Measurements from ENCODE around the gene PGAM5. TPM values are rescaled to one million over a fixed set of nuclear protein-coding genes. Genes with fewer than 3 reads are reported as not detected.
A peak's percentile ranks its signal among the peaks of the same experiment; 100 is the strongest.

The PGAM5 gene
- total RNA-seq, 1 experiment from 2014 or later, result 121 TPM

GRCh38 chr12:132734206-132734605 is 23.6 kb downstream of the PGAM5 start:
- ChIA-PET CTCF (no interaction called here), POLR2A (ENCODE audit: low non-redundant PET) (interaction anchor here (0.9 kb wide), 1 partner anchor 96 kb away, joined by 3 read pairs; no protein-coding TSS in a partner anchor)
- TF ChIP-seq CTCF (conservative IDR thresholded peaks at IDR 0.05; ENCODE audit: low read depth, low read length) (no peak), EZH2 (IDR thresholded peaks at IDR 0.05; ENCODE audit: borderline replicate concordance, low read depth, low read length, poor library complexity, severe bottlenecking) (no peak)
- Histone ChIP-seq H3K27ac (ENCODE audit: low read depth, low read length, poor library complexity, severe bottlenecking) (peak overlapping the region; percentile 82), H3K36me3 (ENCODE audit: insufficient read depth, low read length, poor library complexity, severe bottlenecking) (peaks cover 75% of the 10 kb centered on the region), H3K4me1 (ENCODE audit: insufficient read depth, low read length, poor library complexity, severe bottlenecking) (peaks cover 20% of the 10 kb centered on the region), H3K4me3 (ENCODE audit: low read depth, low read length, poor library complexity, severe bottlenecking) (no peak overlapping the region), H3K9me3 (ENCODE audit: low read depth, low read length, poor library complexity, severe bottlenecking) (no peaks in the 10 kb centered on the region), H3K27me3 (replicated peaks; ENCODE audit: insufficient read depth, low read depth, low read length, poor library complexity) (no peaks in the 10 kb centered on the region)
- peak; percentile 94 for DNase-seq (ENCODE audit: low spot score)
- intact Hi-C loops (cut with micrococcal nuclease; ENCODE audit: unreplicated experiment), result no loop called here
- no TSS peak for BruUV-seq (replicated peaks)

GRCh38 chr12:132735496-132735895 is 24.9 kb downstream of the PGAM5 start:
- intact Hi-C loops (cut with micrococcal nuclease; ENCODE audit: unreplicated experiment), result no loop called here
- Histone ChIP-seq H3K9me3 (ENCODE audit: low read depth, low read length, poor library complexity, severe bottlenecking) (no peaks in the 10 kb centered on the region), H3K27me3 (replicated peaks; ENCODE audit: insufficient read depth, low read depth, low read length, poor library complexity) (no peaks in the 10 kb centered on the region), H3K27ac (ENCODE audit: low read depth, low read length, poor library complexity, severe bottlenecking) (peak overlapping the region; percentile 82), H3K36me3 (ENCODE audit: insufficient read depth, low read length, poor library complexity, severe bottlenecking) (peaks cover 85% of the 10 kb centered on the region), H3K4me3 (ENCODE audit: low read depth, low read length, poor library complexity, severe bottlenecking) (no peak overlapping the region), H3K4me1 (ENCODE audit: insufficient read depth, low read length, poor library complexity, severe bottlenecking) (peaks cover 14% of the 10 kb centered on the region)
- CTCF ChIA-PET, result no interaction called here
- no peak for DNase-seq (ENCODE audit: low spot score)
- POLR2A ChIA-PET (ENCODE audit: low non-redundant PET), result interaction anchor here (0.6 kb wide), 1 partner anchor 73 kb away, joined by 3 read pairs; no protein-coding TSS in a partner anchor
- TF ChIP-seq CTCF (conservative IDR thresholded peaks at IDR 0.05; ENCODE audit: low read depth, low read length), result no peak
- no peak for TF ChIP-seq EZH2 (IDR thresholded peaks at IDR 0.05; ENCODE audit: borderline replicate concordance, low read depth, low read length, poor library complexity, severe bottlenecking)
- no TSS peak for BruUV-seq (replicated peaks)

GRCh38 chr12:132736378-132736777 is 25.7 kb downstream of the PGAM5 start:
- DNase-seq (ENCODE audit: low spot score), result no peak
- ChIA-PET CTCF (interaction anchor here (0.6 kb wide), 1 partner anchor 1221 kb away, joined by 4 read pairs; no protein-coding TSS in a partner anchor), POLR2A (ENCODE audit: low non-redundant PET) (no interaction called here)
- intact Hi-C loops (cut with micrococcal nuclease; ENCODE audit: unreplicated experiment), result no loop called here
- H3K4me1 ChIP-seq (ENCODE audit: insufficient read depth, low read length, poor library complexity, severe bottlenecking), result peaks cover 13% of the 10 kb centered on the region
- BruUV-seq (replicated peaks), result no TSS peak
- no peak overlapping the region for H3K27ac ChIP-seq (ENCODE audit: low read depth, low read length, poor library complexity, severe bottlenecking)
- no peak for TF ChIP-seq CTCF (conservative IDR thresholded peaks at IDR 0.05; ENCODE audit: low read depth, low read length)
- TF ChIP-seq EZH2 (IDR thresholded peaks at IDR 0.05; ENCODE audit: borderline replicate concordance, low read depth, low read length, poor library complexity, severe bottlenecking), result no peak
- H3K36me3 ChIP-seq (ENCODE audit: insufficient read depth, low read length, poor library complexity, severe bottlenecking), result peaks cover 85% of the 10 kb centered on the region
- no peaks in the 10 kb centered on the region for H3K9me3 ChIP-seq (ENCODE audit: low read depth, low read length, poor library complexity, severe bottlenecking)
- no peak overlapping the region for H3K4me3 ChIP-seq (ENCODE audit: low read depth, low read length, poor library complexity, severe bottlenecking)
- no peaks in the 10 kb centered on the region for H3K27me3 ChIP-seq (replicated peaks; ENCODE audit: insufficient read depth, low read depth, low read length, poor library complexity)

Data from A673 (cell line).